Measurements from ENCODE around the gene MYRFL.

Gene MYRFL

DNA sequence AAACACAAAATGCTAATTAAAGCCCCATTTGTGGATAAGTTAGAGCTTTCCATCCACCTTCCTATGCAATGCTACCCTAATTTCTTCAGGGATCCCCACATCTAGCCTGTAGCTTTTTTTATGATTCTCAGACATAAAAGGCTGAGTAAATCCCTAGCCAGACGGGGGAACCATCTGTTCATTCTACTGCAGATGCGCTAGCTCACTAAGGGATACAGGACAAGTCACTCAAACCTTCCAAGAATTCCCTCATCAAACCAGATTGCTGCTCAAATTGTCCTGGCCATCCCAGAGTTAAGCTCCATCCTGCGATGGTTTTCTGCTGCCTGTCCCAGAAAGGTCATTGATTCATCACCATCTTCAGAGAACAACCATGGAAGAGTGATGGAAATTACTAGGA lies 56.7 kb downstream of the MYRFL start:
- no peak for DNase-seq (ENCODE audit: low spot score)
- H3K4me3 ChIP-seq: no peak overlapping the region
- H3K27ac ChIP-seq: no peak overlapping the region
- TF ChIP-seq, protein P1, sequence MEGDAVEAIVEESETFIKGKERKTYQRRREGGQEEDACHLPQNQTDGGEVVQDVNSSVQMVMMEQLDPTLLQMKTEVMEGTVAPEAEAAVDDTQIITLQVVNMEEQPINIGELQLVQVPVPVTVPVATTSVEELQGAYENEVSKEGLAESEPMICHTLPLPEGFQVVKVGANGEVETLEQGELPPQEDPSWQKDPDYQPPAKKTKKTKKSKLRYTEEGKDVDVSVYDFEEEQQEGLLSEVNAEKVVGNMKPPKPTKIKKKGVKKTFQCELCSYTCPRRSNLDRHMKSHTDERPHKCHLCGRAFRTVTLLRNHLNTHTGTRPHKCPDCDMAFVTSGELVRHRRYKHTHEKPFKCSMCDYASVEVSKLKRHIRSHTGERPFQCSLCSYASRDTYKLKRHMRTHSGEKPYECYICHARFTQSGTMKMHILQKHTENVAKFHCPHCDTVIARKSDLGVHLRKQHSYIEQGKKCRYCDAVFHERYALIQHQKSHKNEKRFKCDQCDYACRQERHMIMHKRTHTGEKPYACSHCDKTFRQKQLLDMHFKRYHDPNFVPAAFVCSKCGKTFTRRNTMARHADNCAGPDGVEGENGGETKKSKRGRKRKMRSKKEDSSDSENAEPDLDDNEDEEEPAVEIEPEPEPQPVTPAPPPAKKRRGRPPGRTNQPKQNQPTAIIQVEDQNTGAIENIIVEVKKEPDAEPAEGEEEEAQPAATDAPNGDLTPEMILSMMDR (IDR thresholded peaks at IDR 0.05): no peak

- TF ChIP-seq, protein P1 (IDR thresholded peaks at IDR 0.05): no peak
- no peak for DNase-seq (ENCODE audit: low spot score)
- H3K4me3 ChIP-seq: no peak overlapping the region
- H3K27ac ChIP-seq: no peak overlapping the region
Observed at GRCh38 chr12:69884386-69884785, 59.4 kb downstream of the MYRFL start.

DNA sequence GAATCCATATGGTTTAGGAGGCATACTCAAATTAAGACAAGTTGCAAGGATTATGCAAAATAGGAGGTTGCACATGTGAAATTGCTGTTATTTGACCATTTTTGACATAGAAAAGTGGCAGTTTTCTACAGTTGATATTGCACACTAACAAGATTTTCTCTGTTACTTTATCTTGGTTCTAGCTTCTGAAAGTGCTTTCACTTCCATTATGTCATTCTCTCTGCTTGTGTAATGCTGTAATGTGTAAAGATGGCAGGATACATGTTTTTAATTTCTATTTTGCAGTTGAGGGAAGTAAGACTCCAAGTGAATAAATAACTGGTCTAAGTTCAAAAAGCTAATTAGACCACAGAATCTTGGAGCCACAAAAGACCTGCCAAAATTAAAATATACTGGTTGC lies 60.6 kb downstream of the MYRFL start:
- no peak for DNase-seq (ENCODE audit: low spot score)
- H3K27ac ChIP-seq: no peak overlapping the region
- H3K4me3 ChIP-seq: no peak overlapping the region
- TF ChIP-seq, protein P1 (IDR thresholded peaks at IDR 0.05): no peak

- H3K4me3 ChIP-seq: no peak overlapping the region
- DNase-seq (ENCODE audit: low spot score): no peak
- TF ChIP-seq, protein P1 (IDR thresholded peaks at IDR 0.05): no peak
- H3K27ac ChIP-seq: no peak overlapping the region
Observed at GRCh38 chr12:69886109-69886508, 61.1 kb downstream of the MYRFL start.

DNA sequence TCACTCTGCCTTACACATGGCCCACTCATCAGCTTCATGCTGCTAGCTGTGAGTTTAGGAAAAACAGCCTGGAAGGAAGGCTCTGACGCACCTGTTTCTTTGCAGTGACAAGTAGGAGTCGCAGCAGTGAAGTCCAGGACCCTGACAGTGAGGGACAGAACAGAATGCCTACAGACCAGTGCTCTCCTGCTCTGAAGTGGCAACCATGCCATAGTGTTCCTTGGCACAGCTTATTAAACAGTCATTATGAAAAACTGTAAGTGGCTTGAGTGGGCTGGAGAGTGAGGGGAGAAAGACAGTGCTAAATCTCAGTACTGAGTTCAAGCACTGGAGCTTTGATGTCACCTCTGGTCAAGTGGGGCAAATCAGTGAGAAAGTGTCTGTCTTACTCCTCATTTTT lies 61.7 kb downstream of the MYRFL start:
- TF ChIP-seq, protein P1 (IDR thresholded peaks at IDR 0.05): no peak
- H3K4me3 ChIP-seq: no peak overlapping the region
- DNase-seq (ENCODE audit: low spot score): no peak
- H3K27ac ChIP-seq: no peak overlapping the region

GRCh38 chr12:69888901-69889300 lies 63.9 kb downstream of the MYRFL start:
- DNase-seq (ENCODE audit: low spot score): no peak
- H3K4me3 ChIP-seq: no peak overlapping the region
- TF ChIP-seq, protein P1 (IDR thresholded peaks at IDR 0.05): no peak

GRCh38 chr12:69894800-69895383 lies 69.9 kb downstream of the MYRFL start:
- TF ChIP-seq, protein P1 (IDR thresholded peaks at IDR 0.05): no peak
- no peak for DNase-seq (ENCODE audit: low spot score)
- no peak overlapping the region for H3K4me3 ChIP-seq
- H3K27ac ChIP-seq: no peak overlapping the region

More at GRCh38 chr12:69888901-69889300, 63.9 kb downstream of the MYRFL start:
- H3K27ac ChIP-seq: no peak overlapping the region
